Measurements from ENCODE around the gene GJA4.

The GJA4 gene

DNA sequence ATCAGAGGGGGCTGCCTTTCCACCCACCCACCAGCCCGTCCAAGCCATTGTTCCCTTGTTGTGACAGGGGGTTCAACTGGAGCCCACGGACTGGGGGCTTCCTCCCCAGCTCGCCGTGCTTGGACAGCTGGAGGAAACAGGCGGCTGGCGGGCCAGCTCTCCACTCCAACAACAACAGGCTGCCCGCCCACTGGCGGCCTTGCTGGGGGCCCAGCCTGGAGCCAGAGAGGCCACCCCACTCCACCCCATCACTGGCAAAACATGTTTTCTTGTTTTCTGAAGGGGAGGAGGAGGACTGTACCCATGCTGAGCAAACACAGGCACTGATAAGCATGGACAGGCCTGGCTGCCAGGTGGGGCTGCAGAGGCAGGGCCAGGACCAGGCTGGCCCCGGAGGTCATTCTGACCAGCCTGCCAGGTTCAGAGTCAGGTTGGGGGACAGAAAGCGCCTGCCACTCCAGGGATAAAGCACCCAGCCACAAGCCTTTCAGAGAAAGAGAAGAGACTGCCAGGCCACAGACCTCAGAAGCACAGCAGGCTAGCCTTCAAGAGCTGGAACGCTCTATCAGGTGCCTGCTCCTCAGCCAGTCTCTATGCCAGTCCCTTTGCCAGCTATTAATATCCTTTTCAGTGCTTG lies 32.8 kb downstream of the GJA4 start:
- Histone ChIP-seq H3K4me3 (no peak overlapping the region), H3K27ac (peak overlapping the region; percentile 74 to 85)
- DNase-seq (ENCODE audit: low spot score), result no peak
- TF ChIP-seq, protein P1, sequence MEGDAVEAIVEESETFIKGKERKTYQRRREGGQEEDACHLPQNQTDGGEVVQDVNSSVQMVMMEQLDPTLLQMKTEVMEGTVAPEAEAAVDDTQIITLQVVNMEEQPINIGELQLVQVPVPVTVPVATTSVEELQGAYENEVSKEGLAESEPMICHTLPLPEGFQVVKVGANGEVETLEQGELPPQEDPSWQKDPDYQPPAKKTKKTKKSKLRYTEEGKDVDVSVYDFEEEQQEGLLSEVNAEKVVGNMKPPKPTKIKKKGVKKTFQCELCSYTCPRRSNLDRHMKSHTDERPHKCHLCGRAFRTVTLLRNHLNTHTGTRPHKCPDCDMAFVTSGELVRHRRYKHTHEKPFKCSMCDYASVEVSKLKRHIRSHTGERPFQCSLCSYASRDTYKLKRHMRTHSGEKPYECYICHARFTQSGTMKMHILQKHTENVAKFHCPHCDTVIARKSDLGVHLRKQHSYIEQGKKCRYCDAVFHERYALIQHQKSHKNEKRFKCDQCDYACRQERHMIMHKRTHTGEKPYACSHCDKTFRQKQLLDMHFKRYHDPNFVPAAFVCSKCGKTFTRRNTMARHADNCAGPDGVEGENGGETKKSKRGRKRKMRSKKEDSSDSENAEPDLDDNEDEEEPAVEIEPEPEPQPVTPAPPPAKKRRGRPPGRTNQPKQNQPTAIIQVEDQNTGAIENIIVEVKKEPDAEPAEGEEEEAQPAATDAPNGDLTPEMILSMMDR (IDR thresholded peaks at IDR 0.05), result no peak

DNA sequence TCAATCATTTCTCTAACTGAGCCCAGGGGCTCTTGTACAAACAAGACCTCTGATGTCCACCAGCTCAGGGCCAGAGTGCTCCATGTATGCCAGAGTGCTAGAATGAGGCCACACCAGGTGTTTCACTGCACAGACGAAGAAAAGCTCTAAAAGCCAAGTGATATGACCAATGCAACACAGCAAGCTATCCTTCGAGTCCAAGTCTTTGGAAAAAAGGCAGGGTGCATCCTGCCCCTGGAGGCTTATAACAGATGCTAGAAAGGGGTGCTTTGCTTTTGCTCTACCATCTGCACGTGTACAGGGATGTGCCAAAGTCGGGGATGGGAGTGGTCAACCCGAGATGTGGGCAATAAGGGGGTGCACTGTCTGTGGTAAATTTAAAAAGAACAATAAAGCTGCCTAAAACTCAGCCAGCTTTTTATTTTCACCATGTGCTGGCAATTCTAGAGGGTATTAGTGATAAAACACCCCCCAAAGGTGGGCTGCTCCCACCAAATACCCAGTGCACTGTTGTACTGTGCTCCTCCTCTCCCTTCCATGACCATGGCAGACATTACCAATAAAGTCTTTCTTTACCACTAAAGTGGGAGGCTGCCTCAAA lies 34.6 kb downstream of the GJA4 start:
- TF ChIP-seq, protein P1 (IDR thresholded peaks at IDR 0.05), result no peak
- no peak for DNase-seq (ENCODE audit: low spot score)
- H3K27ac ChIP-seq, result peak overlapping the region in 1 of 2 donors; percentile 85
- H3K4me3 ChIP-seq, result no peak overlapping the region

DNA sequence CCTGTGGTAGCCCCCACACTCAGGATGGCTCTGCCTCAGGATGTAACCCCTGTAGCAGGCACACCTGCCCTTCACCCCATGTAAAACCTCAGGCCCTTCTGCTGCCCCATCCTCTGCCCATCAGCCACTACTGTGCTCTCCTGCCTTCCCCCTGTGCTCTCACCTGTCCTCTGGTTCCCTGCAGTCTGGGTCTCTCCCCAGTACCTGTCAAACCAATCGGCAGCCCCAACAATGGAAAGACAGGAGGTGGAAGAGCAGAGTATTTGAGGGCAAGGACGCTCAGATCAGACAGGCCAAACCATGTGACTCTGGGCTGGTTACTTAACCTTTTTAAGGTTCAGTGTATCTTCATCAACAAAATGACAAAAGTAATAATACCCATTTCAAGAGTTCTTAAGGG lies 35.8 kb downstream of the GJA4 start:
- peak overlapping the region; percentile 25 to 85 for H3K27ac ChIP-seq
- TF ChIP-seq, protein P1 (IDR thresholded peaks at IDR 0.05), result no peak
- no peak for DNase-seq (ENCODE audit: low spot score)
- no peak overlapping the region for H3K4me3 ChIP-seq

DNA sequence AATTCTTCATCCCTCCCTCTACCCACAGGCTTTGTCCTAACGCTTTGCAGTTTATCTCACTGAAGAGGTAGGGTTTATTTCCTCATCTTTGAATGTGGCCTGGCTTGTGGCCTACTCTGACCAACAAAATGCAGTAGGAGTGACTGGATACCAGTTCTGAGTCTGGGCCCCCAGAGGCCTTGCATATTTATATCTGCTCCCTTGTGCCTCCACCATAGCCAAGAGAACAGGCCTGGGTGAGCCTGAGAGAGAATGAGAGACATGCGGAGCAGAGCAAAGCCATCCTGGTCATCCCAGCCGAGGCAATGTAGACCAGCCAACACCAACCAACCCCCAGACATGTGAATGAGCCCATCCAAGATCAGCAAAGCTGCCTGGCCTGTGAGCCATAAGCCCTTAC lies 36.5 kb downstream of the GJA4 start:
- no peak for DNase-seq (ENCODE audit: low spot score)
- TF ChIP-seq, protein P1 (IDR thresholded peaks at IDR 0.05), result no peak
- Histone ChIP-seq H3K27ac (peak overlapping the region; percentile 25 to 85), H3K4me3 (no peak overlapping the region)

DNA sequence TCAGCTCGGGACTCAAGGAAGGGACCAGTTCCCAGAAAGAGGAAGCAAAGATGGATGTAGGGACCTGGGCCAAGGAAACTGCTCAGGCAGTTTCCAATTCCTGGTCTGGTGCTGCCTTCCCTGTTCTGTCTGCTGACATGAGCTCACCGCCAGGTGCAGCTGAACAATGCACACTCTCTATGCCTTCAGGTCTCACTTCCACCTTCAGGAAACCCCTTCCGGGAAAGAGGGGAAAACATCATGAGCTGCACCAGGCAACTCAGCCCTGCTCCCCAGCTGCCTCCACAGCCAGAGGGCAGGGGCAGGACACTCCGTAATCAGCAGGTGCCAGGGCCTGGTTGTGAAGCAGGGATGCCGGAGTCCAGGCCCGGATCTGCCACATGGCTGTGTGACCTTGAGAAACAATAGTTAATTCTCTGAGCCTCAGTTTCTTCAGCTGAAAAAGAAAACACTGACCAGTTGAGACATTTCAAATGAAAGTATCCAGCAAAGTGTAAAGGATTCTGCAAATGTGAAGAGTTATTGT lies 39.0 kb downstream of the GJA4 start:
- no peak for DNase-seq (ENCODE audit: low spot score)
- Histone ChIP-seq H3K4me3 (no peak overlapping the region), H3K27ac (peak overlapping the region in 1 of 2 donors; percentile 18)
- TF ChIP-seq, protein P1 (IDR thresholded peaks at IDR 0.05), result no peak

DNA sequence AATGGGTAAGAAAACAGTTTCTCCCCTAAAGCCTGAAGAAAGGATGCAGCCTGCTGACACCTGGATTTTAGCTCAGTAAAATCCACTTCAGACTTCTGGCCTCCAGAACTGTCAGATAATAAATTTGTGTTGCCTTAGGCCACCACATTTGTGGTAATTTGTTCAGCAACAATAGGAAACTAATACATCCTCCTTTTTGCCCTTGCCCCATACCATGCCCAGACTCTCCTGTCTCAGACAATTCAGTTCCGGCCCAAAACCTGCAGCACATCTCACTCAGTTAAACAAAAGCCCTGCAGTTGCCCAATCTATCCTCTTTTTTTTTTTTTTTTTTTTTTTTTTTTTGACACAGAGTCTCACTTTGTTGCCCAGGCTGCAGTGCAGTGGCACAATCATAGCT lies 40.9 kb downstream of the GJA4 start:
- Histone ChIP-seq H3K4me3 (no peak overlapping the region), H3K27ac (no peak overlapping the region)
- DNase-seq (ENCODE audit: low spot score), result no peak
- TF ChIP-seq, protein P1 (IDR thresholded peaks at IDR 0.05), result no peak

Data from coronary artery (tissue), 2 donors.